GM18499 (cell line): ENCODE measurements around the gene MRM3.
"Not testable (repeated sequence)": the region's sequence is repeated elsewhere in the genome, so short reads cannot be mapped to it uniquely, and the experiment has no call there.

Source experiments
- ATAC-seq: cut with Tn5 transposase; IDR thresholded peaks from one replicate; pipeline ENCODE4 v1.9.1; 2021; ENCODE audit warnings: moderate number of reproducible peaks; ENCODE audit not compliant: insufficient read depth, unreplicated experiment

The MRM3 gene

GRCh38 chr17:814371-814770 lies 32.2 kb downstream of the MRM3 start:
- no peak for ATAC-seq

GRCh38 chr17:819251-819650 lies 37.1 kb downstream of the MRM3 start:
- no peak for ATAC-seq

GRCh38 chr17:823501-823902 lies 41.3 kb downstream of the MRM3 start:
- no peak for ATAC-seq

- ATAC-seq: no peak
Observed at GRCh38 chr17:824378-824777, 42.2 kb downstream of the MRM3 start.

GRCh38 chr17:825216-825615 lies 43.1 kb downstream of the MRM3 start:
- ATAC-seq: no peak

GRCh38 chr17:826778-827177 lies 44.6 kb downstream of the MRM3 start:
- no peak for ATAC-seq

- ATAC-seq: no peak
Observed at GRCh38 chr17:828761-829160, 46.6 kb downstream of the MRM3 start.

GRCh38 chr17:829614-830013 lies 47.5 kb downstream of the MRM3 start:
- not testable (repeated sequence) for ATAC-seq

- ATAC-seq: no peak
Observed at GRCh38 chr17:830381-830780, 48.2 kb downstream of the MRM3 start.

- ATAC-seq: no peak
Observed at GRCh38 chr17:830950-831349, 48.8 kb downstream of the MRM3 start.

- no peak for ATAC-seq
Observed at GRCh38 chr17:834136-834535, 52.0 kb downstream of the MRM3 start.

- ATAC-seq: no peak
Observed at GRCh38 chr17:835263-835662, 53.1 kb downstream of the MRM3 start.

GRCh38 chr17:835721-836120 lies 53.6 kb downstream of the MRM3 start:
- ATAC-seq: not testable (repeated sequence)

- no peak for ATAC-seq
Observed at GRCh38 chr17:836151-836550, 54.0 kb downstream of the MRM3 start.

GRCh38 chr17:838486-838885 lies 56.3 kb downstream of the MRM3 start:
- no peak for ATAC-seq

- no peak for ATAC-seq
Observed at GRCh38 chr17:841313-841712, 59.2 kb downstream of the MRM3 start.
